Measurements from ENCODE around the gene TMED8.
"Not testable (repeated sequence)": the region's sequence is repeated elsewhere in the genome, so short reads cannot be mapped to it uniquely, and the experiment has no call there.

TMED8 gene

GRCh38 chr14:77322250-77322902 lies 54.5 kb downstream of the TMED8 start:
- no peak for DNase-seq (ENCODE audit: low read depth)

- peak; percentile 87 for DNase-seq (ENCODE audit: low read depth)
Measured at GRCh38 chr14:77320238-77320935, 56.5 kb downstream of the TMED8 start, which contains the start of gene POMT2. POMT2 (minus strand) TSS chr14:77320883; CDS start chr14:77320681, 202 bp downstream.

GRCh38 chr14:77319422-77319821 lies 57.5 kb downstream of the TMED8 start:
- no peak for DNase-seq (ENCODE audit: low read depth)

- DNase-seq (ENCODE audit: low read depth), result not testable (repeated sequence)
Measured at GRCh38 chr14:77318756-77319155, 58.1 kb downstream of the TMED8 start.

GRCh38 chr14:77318006-77318553 lies 58.8 kb downstream of the TMED8 start:
- DNase-seq (ENCODE audit: low read depth), result no peak

GRCh38 chr14:77316872-77317301 lies 60.0 kb downstream of the TMED8 start:
- no peak for DNase-seq (ENCODE audit: low read depth)

- no peak for DNase-seq (ENCODE audit: low read depth)
Measured at GRCh38 chr14:77316195-77316505, 60.7 kb downstream of the TMED8 start.

- no peak for DNase-seq (ENCODE audit: low read depth)
Measured at GRCh38 chr14:77314539-77315457, 62.1 kb downstream of the TMED8 start.

- no peak for DNase-seq (ENCODE audit: low read depth)
Measured at GRCh38 chr14:77314043-77314442, 62.9 kb downstream of the TMED8 start.

GRCh38 chr14:77313371-77313770 lies 63.5 kb downstream of the TMED8 start:
- DNase-seq (ENCODE audit: low read depth), result no peak

- no peak for DNase-seq (ENCODE audit: low read depth)
Measured at GRCh38 chr14:77311217-77311616, 65.7 kb downstream of the TMED8 start.

- no peak for DNase-seq (ENCODE audit: low read depth)
Measured at GRCh38 chr14:77310026-77310425, 66.9 kb downstream of the TMED8 start.

GRCh38 chr14:77309131-77309530 lies 67.8 kb downstream of the TMED8 start:
- no peak for DNase-seq (ENCODE audit: low read depth)

GRCh38 chr14:77306851-77307496 lies 69.9 kb downstream of the TMED8 start:
- no peak for DNase-seq (ENCODE audit: low read depth)

GRCh38 chr14:77306416-77306815 lies 70.5 kb downstream of the TMED8 start:
- DNase-seq (ENCODE audit: low read depth), result no peak

- no peak for DNase-seq (ENCODE audit: low read depth)
Measured at GRCh38 chr14:77305696-77306095, 71.2 kb downstream of the TMED8 start.

- no peak for DNase-seq (ENCODE audit: low read depth)
Measured at GRCh38 chr14:77303417-77304156, 73.3 kb downstream of the TMED8 start.

- DNase-seq (ENCODE audit: low read depth), result no peak
Measured at GRCh38 chr14:77302926-77303325, 74.0 kb downstream of the TMED8 start.

- no peak for DNase-seq (ENCODE audit: low read depth)
Measured at GRCh38 chr14:77301103-77301502, 75.8 kb downstream of the TMED8 start.

GRCh38 chr14:77299771-77300170 lies 77.1 kb downstream of the TMED8 start:
- no peak for DNase-seq (ENCODE audit: low read depth)

GRCh38 chr14:77296906-77297305 lies 80.0 kb downstream of the TMED8 start:
- DNase-seq (ENCODE audit: low read depth), result no peak
